ENCODE results near the gene SALL4. TPM values are rescaled to one million over a fixed set of nuclear protein-coding genes. Genes with fewer than 3 reads are reported as not detected.

The SALL4 gene
- polyA plus RNA-seq (2011; rRNA removed), result 0.46 and 0.57 TPM in 2 replicates
- polyA minus RNA-seq (2011; rRNA and poly(A)+ RNA removed), result 0.28 and 0.56 TPM in 2 replicates

DNA sequence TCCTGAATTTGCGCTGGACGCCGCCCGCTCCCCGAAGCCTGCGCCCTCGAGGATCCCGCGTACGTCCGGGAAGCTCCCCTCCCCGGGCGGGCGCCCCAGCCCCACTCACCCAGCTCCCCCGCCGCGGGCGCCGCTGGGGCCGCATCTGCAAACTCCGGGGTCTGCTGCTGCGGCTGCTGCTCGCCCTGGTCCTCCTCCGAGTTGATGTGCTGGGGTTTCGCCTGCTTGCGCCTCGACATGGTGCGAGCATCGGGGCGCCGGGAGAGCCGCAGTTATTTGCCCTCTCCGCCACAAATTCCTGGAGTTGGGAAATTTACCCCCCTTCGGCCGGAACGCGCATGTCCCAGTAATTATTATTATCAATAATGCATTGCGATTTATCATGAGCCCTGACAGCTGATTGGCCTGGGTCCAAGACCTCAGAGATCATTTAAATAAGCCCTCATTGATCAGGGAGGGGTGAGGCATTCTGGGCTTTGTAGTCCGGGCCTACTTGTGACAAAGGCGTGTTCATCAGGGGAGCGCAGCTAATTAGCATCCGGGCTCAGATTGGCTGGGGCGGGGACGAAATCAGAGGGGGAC lies at the start of gene SALL4:
Gene SALL4, minus strand, starts transcription at position 352 of the 582 bp plus-strand sequence. Its CDS starts 113 bp downstream, at position 239.
- Histone ChIP-seq H3K4me3 (ENCODE audit: low read depth, low read length) (peak within 1 kb of the TSS; percentile 58), H3K27me3 (ENCODE audit: control insufficient read depth, insufficient read depth, low read length) (peaks cover 31% of the 10 kb centered on the region), H3K27ac (ENCODE audit: low read depth, low read length) (no peak within 1 kb of the TSS), H3K9me3 (ENCODE audit: control insufficient read depth, insufficient read depth, low read length) (no peaks in the 10 kb centered on the region; the same call in 1 of the 2 replicates)
- CTCF ChIA-PET, result interaction anchor here (0.6 kb wide), 2 partner anchors 101 to 299 kb away, joined by 3 to 4 read pairs; no protein-coding TSS in a partner anchor
- POLR2A ChIA-PET, result no interaction called here
- no peak for TF ChIP-seq CTCF (IDR thresholded peaks at IDR 0.05; ENCODE audit: low read depth, low read length)
- DNase-seq (ENCODE audit: low read depth, low spot score), result no peak

- H3K4me3 ChIP-seq (ENCODE audit: low read depth, low read length), result no peak overlapping the region
- ChIA-PET CTCF (interaction anchor here (0.7 kb wide), 1 partner anchor 25 kb away, joined by 3 read pairs; no protein-coding TSS in a partner anchor), POLR2A (no interaction called here)
Measured at GRCh38 chr20:51848346-51848745, 46.0 kb upstream of the SALL4 start.

DNA sequence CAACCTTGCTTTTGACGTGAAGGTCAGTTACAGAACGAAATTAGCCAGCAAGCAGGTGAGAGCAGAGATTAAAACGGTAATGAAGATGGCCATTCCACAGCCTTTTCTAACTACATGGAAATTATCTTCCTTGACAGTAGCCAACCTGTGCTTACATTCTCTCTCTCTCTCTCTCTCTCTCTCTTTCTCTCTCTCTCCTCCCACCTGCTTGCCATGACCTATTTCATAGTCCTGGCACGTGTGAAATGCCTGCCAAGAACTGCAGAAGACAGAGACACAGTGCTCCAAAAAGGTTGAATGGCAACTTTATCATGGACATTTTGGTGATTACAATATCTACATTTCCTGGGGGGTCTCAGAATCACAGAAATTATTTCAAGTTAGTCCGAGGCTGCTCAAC lies 38.5 kb upstream of the SALL4 start:
- Histone ChIP-seq H3K27me3 (ENCODE audit: control insufficient read depth, insufficient read depth, low read length) (peaks cover 2% of the 10 kb centered on the region), H3K4me3 (ENCODE audit: low read depth, low read length) (no peak overlapping the region), H3K27ac (ENCODE audit: low read depth, low read length) (no peak overlapping the region), H3K9me3 (ENCODE audit: control insufficient read depth, insufficient read depth, low read length) (no peaks in the 10 kb centered on the region)
- ChIA-PET POLR2A (no interaction called here), CTCF (no interaction called here)
- DNase-seq (ENCODE audit: low read depth, low spot score), result no peak
- no peak for TF ChIP-seq CTCF (IDR thresholded peaks at IDR 0.05; ENCODE audit: low read depth, low read length)

More at GRCh38 chr20:51848346-51848745, 46.0 kb upstream of the SALL4 start:
- no peak overlapping the region for H3K27ac ChIP-seq (ENCODE audit: low read depth, low read length)
- TF ChIP-seq CTCF (IDR thresholded peaks at IDR 0.05; ENCODE audit: low read depth, low read length), result no peak
- DNase-seq (ENCODE audit: low read depth, low spot score), result no peak
- H3K27me3 ChIP-seq (ENCODE audit: control insufficient read depth, insufficient read depth, low read length), result peaks cover 3% of the 10 kb centered on the region
- no peaks in the 10 kb centered on the region for H3K9me3 ChIP-seq (ENCODE audit: control insufficient read depth, insufficient read depth, low read length)

- CTCF ChIA-PET, result interaction anchor here (1.3 kb wide), 1 partner anchor 198 kb away, joined by 6 read pairs; no protein-coding TSS in a partner anchor
- Histone ChIP-seq H3K9me3 (ENCODE audit: control insufficient read depth, insufficient read depth, low read length) (no peaks in the 10 kb centered on the region), H3K4me3 (ENCODE audit: low read depth, low read length) (no peak overlapping the region), H3K27me3 (ENCODE audit: control insufficient read depth, insufficient read depth, low read length) (peaks cover 5% of the 10 kb centered on the region), H3K27ac (ENCODE audit: low read depth, low read length) (no peak overlapping the region)
- no peak for DNase-seq (ENCODE audit: low read depth, low spot score)
- TF ChIP-seq CTCF (IDR thresholded peaks at IDR 0.05; ENCODE audit: low read depth, low read length), result no peak
- POLR2A ChIA-PET, result interaction anchor here (0.6 kb wide), 1 partner anchor 25 kb away, joined by 7 read pairs; no protein-coding TSS in a partner anchor
Measured at GRCh38 chr20:51837876-51838420, 35.6 kb upstream of the SALL4 start.

DNA sequence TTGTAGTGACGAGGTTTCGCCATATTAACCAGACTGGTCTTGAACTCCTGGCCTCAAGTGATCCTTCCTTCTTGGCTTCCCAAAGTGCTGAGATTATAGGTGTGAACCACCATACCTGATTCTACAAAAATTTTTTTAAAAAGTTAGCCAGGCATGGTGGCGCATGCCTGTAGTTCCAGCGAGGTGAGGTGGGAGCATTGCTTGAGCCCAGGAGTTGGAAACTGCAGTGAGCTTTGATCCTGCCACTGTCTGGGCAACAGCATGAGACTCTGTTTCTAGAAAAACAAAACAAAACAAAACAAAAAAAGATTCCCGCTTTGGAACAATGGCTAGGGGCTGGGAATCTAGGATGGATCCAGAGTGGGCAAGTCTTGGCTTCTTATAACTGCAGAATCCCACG lies 35.1 kb upstream of the SALL4 start:
- Histone ChIP-seq H3K4me3 (ENCODE audit: low read depth, low read length) (no peak overlapping the region), H3K27me3 (ENCODE audit: control insufficient read depth, insufficient read depth, low read length) (peaks cover 7% of the 10 kb centered on the region), H3K9me3 (ENCODE audit: control insufficient read depth, insufficient read depth, low read length) (no peaks in the 10 kb centered on the region), H3K27ac (ENCODE audit: low read depth, low read length) (no peak overlapping the region)
- no peak for DNase-seq (ENCODE audit: low read depth, low spot score)
- CTCF ChIA-PET, result interaction anchor here (1.3 kb wide), 1 partner anchor 198 kb away, joined by 6 read pairs; no protein-coding TSS in a partner anchor
- POLR2A ChIA-PET, result no interaction called here
- no peak for TF ChIP-seq CTCF (IDR thresholded peaks at IDR 0.05; ENCODE audit: low read depth, low read length)

Measured in AG04450 (cell line).